Measurements from ENCODE around the gene HS3ST5. TPM values are rescaled to one million over a fixed set of nuclear protein-coding genes. Genes with fewer than 3 reads are reported as not detected.

The HS3ST5 gene
- total RNA-seq, 2 donors from 2014 or later: not detected

DNA sequence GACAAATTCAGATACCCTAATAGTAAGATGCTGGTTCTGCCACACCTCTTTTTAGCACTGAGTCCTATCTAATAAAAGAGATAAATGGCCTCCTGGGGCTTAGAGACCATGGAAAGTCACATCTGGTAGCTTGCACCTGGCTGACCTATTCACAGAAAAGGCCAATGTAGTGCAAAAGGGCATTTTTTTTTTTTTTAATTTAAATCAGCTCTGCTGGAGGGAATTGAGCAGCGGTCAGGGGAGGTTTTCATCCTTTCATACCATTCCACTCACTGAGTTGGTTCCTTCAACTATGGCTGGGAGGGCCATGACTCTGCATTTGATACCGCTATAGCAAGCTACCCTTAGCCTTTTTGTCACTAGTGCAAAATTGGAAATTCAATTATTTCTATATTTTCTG, 20.1 kb upstream of the HS3ST5 start:
- no peak for ATAC-seq (ENCODE audit: insufficient number of reproducible peaks, low FRiP score, low read depth)

DNA sequence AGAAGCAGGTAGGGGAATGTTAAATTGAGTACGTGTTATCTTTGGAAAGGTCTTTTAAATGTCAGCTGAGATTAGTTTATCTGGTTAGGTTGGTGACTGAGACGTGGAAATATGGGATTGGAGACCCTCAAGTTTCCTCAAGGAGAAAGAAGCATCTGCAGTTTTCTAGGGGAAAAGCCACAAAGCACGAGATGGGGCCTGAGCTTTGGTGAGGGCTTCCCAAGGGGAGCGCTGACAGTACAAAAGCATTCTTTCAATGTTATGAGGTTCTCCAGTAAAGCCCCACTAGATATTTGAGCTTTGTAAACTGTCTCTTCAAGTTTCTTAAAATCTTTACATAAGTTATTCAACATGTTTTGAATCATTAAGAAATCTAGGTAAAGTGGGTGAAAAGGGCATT, 19.6 kb upstream of the HS3ST5 start:
- Histone ChIP-seq H3K4me1 (ENCODE audit: control insufficient read depth in 1 of 2, low read depth in 2 of 2) (no peaks in the 10 kb centered on the region), H3K4me3 (no peak overlapping the region), H3K9me3 (no peaks in the 10 kb centered on the region), H3K27me3 (replicated peaks; ENCODE audit: insufficient read depth) (no peaks in the 10 kb centered on the region), H3K36me3 (no peaks in the 10 kb centered on the region), H3K27ac (no peak overlapping the region)
- DNase-seq (ENCODE audit: low spot score) (no peak), ATAC-seq (ENCODE audit: insufficient number of reproducible peaks, low FRiP score, low read depth) (no peak)
- TF ChIP-seq, protein P1, sequence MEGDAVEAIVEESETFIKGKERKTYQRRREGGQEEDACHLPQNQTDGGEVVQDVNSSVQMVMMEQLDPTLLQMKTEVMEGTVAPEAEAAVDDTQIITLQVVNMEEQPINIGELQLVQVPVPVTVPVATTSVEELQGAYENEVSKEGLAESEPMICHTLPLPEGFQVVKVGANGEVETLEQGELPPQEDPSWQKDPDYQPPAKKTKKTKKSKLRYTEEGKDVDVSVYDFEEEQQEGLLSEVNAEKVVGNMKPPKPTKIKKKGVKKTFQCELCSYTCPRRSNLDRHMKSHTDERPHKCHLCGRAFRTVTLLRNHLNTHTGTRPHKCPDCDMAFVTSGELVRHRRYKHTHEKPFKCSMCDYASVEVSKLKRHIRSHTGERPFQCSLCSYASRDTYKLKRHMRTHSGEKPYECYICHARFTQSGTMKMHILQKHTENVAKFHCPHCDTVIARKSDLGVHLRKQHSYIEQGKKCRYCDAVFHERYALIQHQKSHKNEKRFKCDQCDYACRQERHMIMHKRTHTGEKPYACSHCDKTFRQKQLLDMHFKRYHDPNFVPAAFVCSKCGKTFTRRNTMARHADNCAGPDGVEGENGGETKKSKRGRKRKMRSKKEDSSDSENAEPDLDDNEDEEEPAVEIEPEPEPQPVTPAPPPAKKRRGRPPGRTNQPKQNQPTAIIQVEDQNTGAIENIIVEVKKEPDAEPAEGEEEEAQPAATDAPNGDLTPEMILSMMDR (IDR thresholded peaks at IDR 0.05): no peak

More for the DNA sequence above, 20.1 kb upstream of the HS3ST5 start:
- H3K27ac ChIP-seq: no peak overlapping the region
- H3K4me1 ChIP-seq (ENCODE audit: control insufficient read depth in 1 of 2, low read depth in 2 of 2): no peaks in the 10 kb centered on the region
- TF ChIP-seq, protein P1 (IDR thresholded peaks at IDR 0.05): no peak
- H3K4me3 ChIP-seq: no peak overlapping the region
- H3K9me3 ChIP-seq: no peaks in the 10 kb centered on the region
- H3K27me3 ChIP-seq (replicated peaks; ENCODE audit: insufficient read depth): no peaks in the 10 kb centered on the region
- DNase-seq (ENCODE audit: low spot score): no peak
- H3K36me3 ChIP-seq: no peaks in the 10 kb centered on the region

DNA sequence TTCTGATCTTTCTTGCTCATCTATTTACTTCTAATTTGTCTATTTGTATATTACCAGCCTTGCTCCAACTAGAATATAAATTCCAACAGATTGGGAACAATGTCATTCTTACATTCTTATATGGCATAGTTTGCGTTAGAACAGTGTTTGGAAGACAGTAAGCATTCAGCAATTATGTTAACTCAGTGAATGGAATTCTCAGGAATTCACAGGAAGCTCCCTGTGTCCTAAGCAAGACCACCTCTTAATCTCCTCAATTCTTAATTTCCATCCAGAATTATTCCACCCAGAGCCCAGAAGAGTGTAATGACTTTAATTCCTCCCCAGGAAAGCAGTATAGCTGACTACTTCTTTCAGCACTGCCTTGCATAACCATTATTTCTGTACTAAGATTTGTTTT, 18.2 kb upstream of the HS3ST5 start:
- Histone ChIP-seq H3K9me3 (no peaks in the 10 kb centered on the region), H3K4me1 (ENCODE audit: control insufficient read depth in 1 of 2, low read depth in 2 of 2) (no peaks in the 10 kb centered on the region), H3K27me3 (replicated peaks; ENCODE audit: insufficient read depth) (no peaks in the 10 kb centered on the region), H3K27ac (no peak overlapping the region), H3K4me3 (no peak overlapping the region), H3K36me3 (no peaks in the 10 kb centered on the region)
- TF ChIP-seq, protein P1 (IDR thresholded peaks at IDR 0.05): no peak
- no peak for ATAC-seq (ENCODE audit: insufficient number of reproducible peaks, low FRiP score, low read depth)
- no peak for DNase-seq (ENCODE audit: low spot score)

DNA sequence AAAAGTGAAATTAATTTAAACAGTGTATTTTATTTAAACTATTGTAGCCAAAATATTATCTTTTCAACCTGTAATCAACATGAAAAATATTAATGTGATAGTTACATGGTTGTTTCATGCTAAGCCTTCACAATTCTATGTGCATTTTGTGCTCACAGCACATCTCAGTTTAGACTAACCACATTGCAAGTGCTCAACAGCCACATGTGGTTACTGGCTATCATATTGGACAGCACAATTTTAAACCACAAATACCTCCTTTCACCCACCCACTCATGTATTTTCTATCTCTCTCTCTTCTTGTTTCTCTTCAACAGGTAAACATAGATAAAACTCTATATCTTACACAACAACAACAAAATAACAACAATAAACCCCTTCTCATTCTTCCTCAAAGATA, 12.5 kb upstream of the HS3ST5 start:
- Histone ChIP-seq H3K4me3 (no peak overlapping the region), H3K9me3 (no peaks in the 10 kb centered on the region), H3K4me1 (ENCODE audit: control insufficient read depth in 1 of 2, low read depth in 2 of 2) (no peaks in the 10 kb centered on the region), H3K36me3 (no peaks in the 10 kb centered on the region), H3K27me3 (replicated peaks; ENCODE audit: insufficient read depth) (no peaks in the 10 kb centered on the region), H3K27ac (no peak overlapping the region)
- TF ChIP-seq, protein P1 (IDR thresholded peaks at IDR 0.05): no peak
- no peak for ATAC-seq (ENCODE audit: insufficient number of reproducible peaks, low FRiP score, low read depth)
- DNase-seq (ENCODE audit: low spot score): no peak

DNA sequence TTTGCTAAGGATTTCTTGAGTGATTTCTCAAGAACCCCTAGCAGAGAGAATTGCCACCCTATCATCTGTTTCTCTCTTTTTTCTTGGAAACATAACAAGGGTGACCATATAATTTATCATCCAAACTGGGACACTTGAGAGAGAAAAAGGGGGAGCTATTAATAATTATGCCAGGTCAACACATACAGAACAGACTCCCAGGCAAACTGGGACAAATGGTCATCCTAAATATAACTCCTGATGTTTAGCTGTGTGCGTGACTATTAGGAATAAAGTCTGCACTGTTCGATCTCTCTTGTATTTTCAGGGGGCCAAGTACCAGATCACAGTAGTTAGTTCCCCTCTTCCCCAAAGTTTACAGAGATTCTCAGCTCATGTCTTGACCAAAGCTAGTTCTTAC, 11.7 kb upstream of the HS3ST5 start:
- no peak for DNase-seq (ENCODE audit: low spot score)

More for the DNA sequence above, 11.7 kb upstream of the HS3ST5 start:
- H3K4me3 ChIP-seq: no peak overlapping the region
- H3K4me1 ChIP-seq (ENCODE audit: control insufficient read depth in 1 of 2, low read depth in 2 of 2): no peaks in the 10 kb centered on the region
- TF ChIP-seq, protein P1 (IDR thresholded peaks at IDR 0.05): no peak
- no peak for ATAC-seq (ENCODE audit: insufficient number of reproducible peaks, low FRiP score, low read depth)
- H3K27me3 ChIP-seq (replicated peaks; ENCODE audit: insufficient read depth): no peaks in the 10 kb centered on the region
- no peaks in the 10 kb centered on the region for H3K9me3 ChIP-seq
- no peak overlapping the region for H3K27ac ChIP-seq
- H3K36me3 ChIP-seq: no peaks in the 10 kb centered on the region

Data from thoracic aorta (tissue), 2 donors.